Measurements from ENCODE around the gene CCL22. TPM values are rescaled to one million over a fixed set of nuclear protein-coding genes. Genes with fewer than 3 reads are reported as not detected.

The CCL22 gene
- total and polyA plus RNA-seq, 2 donors (not counting 3 experiments of a cell fraction or from before 2014, with no cell fraction given) = not detected

DNA sequence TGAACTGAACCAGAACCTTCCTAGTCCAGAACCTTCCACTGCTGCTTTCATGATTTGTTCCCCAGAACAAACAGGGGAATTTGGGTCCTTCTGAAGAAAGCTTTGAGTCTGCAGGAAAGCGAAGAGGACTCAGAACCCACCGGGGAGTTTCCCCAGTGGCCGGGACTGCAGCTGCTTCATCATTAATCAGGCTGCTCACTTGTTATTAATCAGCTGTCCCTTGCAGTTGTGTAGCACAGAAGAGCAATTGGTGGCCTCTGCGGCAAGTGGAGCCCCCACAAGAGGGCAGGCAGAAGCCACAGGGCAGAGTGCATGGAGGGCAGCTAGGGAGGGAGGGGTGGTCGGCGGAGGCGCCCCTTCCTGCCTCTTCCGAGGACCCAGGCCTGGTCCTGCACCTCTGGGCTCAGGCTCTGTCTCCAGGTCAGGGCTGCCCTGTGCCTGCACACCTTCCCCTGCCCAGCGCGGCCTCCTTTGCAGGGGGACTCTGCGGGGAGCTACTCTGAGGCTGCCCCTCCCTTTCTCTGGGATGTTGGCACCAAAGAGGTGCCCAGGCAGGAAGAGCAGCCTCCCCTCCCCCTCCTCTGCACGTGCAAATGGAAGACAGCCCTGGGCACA is 52.9 kb downstream of the CCL22 start:
- POLR2A ChIA-PET = no interaction called here
- CTCF ChIA-PET = interaction anchor here (16.2 kb wide), 1 partner anchor 106 kb away, joined by 507 read pairs; no protein-coding TSS in a partner anchor

More for the DNA sequence above, 52.9 kb downstream of the CCL22 start:
- no peak overlapping the region for H2AFZ ChIP-seq (ENCODE audit: low read depth, low read length)
- no peaks in the 10 kb centered on the region for H4K20me1 ChIP-seq (replicated peaks; ENCODE audit: control insufficient read depth, extremely low read depth, insufficient read depth, low read length)
- H3K27me3 ChIP-seq (ENCODE audit: control insufficient read depth in 2 of 2, insufficient read depth in 2 of 2, low read length in 2 of 2) = peaks cover 0 to 2% of the 10 kb centered on the region in 2 experiments
- no peaks in the 10 kb centered on the region for H3K9me3 ChIP-seq (replicated peaks; ENCODE audit: control insufficient read depth, insufficient read depth, low read length)
- intact Hi-C loops (cut with micrococcal nuclease) = no loop called here
- H3K4me1 ChIP-seq (ENCODE audit: control insufficient read depth, extremely low read depth, insufficient read depth, low read length) = peaks cover 10% of the 10 kb centered on the region
- TF ChIP-seq POLR2A (IDR thresholded peaks at IDR 0.05; ENCODE audit: low read depth, low read length) = no peak
- TF ChIP-seq JUN (IDR thresholded peaks at IDR 0.05; ENCODE audit: borderline replicate concordance, insufficient read depth, insufficient read length, low read depth) = no peak
- TF ChIP-seq, protein P1, sequence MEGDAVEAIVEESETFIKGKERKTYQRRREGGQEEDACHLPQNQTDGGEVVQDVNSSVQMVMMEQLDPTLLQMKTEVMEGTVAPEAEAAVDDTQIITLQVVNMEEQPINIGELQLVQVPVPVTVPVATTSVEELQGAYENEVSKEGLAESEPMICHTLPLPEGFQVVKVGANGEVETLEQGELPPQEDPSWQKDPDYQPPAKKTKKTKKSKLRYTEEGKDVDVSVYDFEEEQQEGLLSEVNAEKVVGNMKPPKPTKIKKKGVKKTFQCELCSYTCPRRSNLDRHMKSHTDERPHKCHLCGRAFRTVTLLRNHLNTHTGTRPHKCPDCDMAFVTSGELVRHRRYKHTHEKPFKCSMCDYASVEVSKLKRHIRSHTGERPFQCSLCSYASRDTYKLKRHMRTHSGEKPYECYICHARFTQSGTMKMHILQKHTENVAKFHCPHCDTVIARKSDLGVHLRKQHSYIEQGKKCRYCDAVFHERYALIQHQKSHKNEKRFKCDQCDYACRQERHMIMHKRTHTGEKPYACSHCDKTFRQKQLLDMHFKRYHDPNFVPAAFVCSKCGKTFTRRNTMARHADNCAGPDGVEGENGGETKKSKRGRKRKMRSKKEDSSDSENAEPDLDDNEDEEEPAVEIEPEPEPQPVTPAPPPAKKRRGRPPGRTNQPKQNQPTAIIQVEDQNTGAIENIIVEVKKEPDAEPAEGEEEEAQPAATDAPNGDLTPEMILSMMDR (IDR thresholded peaks at IDR 0.05; ENCODE audit: extremely low read depth in 1 of 2, insufficient read depth in 1 of 2, low read depth in 1 of 2, low read length in 2 of 2) = no peak
- no peak for TF ChIP-seq EZH2 (IDR thresholded peaks at IDR 0.05; ENCODE audit: borderline replicate concordance, low read depth, low read length, severe bottlenecking)
- no peak for TF ChIP-seq MYC (IDR thresholded peaks at IDR 0.05; ENCODE audit: low read depth, low read length)
- no peak for TF ChIP-seq GATA2 (IDR thresholded peaks at IDR 0.05; ENCODE audit: insufficient read depth, insufficient read length, low read depth, low read length)
- TF ChIP-seq POLR2AphosphoS5 (IDR thresholded peaks at IDR 0.05; ENCODE audit: insufficient read depth, low read depth, low read length) = no peak
- TF ChIP-seq, protein P2, sequence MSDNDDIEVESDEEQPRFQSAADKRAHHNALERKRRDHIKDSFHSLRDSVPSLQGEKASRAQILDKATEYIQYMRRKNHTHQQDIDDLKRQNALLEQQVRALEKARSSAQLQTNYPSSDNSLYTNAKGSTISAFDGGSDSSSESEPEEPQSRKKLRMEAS (IDR thresholded peaks at IDR 0.05; ENCODE audit: insufficient read depth, insufficient read length) = no peak
- no peak for TF ChIP-seq FOS (IDR thresholded peaks at IDR 0.05; ENCODE audit: borderline replicate concordance, insufficient read depth, low read length)
- H3K4me3 ChIP-seq (replicated peaks in 1 of 3; ENCODE audit: insufficient read depth in 1 of 3, low read depth in 1 of 3, low read length in 3 of 3) = no peak overlapping the region
- dilution Hi-C loops (cut with MboI; ENCODE audit: extremely low pct_ligation_motif_present, low sequenced_read_pairs) = loop anchor here (25.0 kb wide), 1 partner anchor 99 kb away; no protein-coding TSS in a partner anchor
- BruUV-seq (replicated peaks) = no TSS peak
- no peak overlapping the region for H3K4me2 ChIP-seq (ENCODE audit: insufficient read depth, low read length)
- DNase-seq (ENCODE audit: low read depth, low spot score) (no peak), FAIRE-seq (no peak)
- H3K9me1 ChIP-seq (replicated peaks; ENCODE audit: control insufficient read depth, extremely low read depth, insufficient read depth, low read length) = no peaks in the 10 kb centered on the region
- H3K79me2 ChIP-seq (ENCODE audit: control insufficient read depth, insufficient read depth, low read length) = no peaks in the 10 kb centered on the region
- no peak overlapping the region for H3K9ac ChIP-seq (replicated peaks; ENCODE audit: extremely low read depth, insufficient read depth, low read length)
- no peak overlapping the region for H3K27ac ChIP-seq (ENCODE audit: insufficient read depth, low read depth, low read length)
- no peaks in the 10 kb centered on the region for H3K36me3 ChIP-seq (ENCODE audit: control insufficient read depth in 2 of 2, extremely low read depth in 1 of 2, insufficient read depth in 2 of 2, low read length in 2 of 2)
